ENCODE measurements around the gene MKLN1.
A peak's percentile ranks its signal among the peaks of the same experiment; 100 is the strongest.

GRCh38 chr7:131546126-131546525 lies 218.4 kb downstream of the MKLN1 start:
- no peak for TF ChIP-seq PHF8 (IDR thresholded peaks at IDR 0.05; ENCODE audit: borderline replicate concordance, low read depth)
- peak in 1 of 2 experiments; percentile 30; a peak in 1 of 4 replicates for TF ChIP-seq CEBPB (IDR thresholded peaks at IDR 0.05)
- TF ChIP-seq MYC (IDR thresholded peaks at IDR 0.05; ENCODE audit: borderline replicate concordance, low read length): no peak
- no peak for TF ChIP-seq EP300 (IDR thresholded peaks at IDR 0.05)
- TF ChIP-seq CTCF (IDR thresholded peaks at IDR 0.05): no peak
- TF ChIP-seq USF2 (IDR thresholded peaks at IDR 0.05): no peak
- TF ChIP-seq POLR2A (IDR thresholded peaks at IDR 0.05; ENCODE audit: low read length): no peak
- TF ChIP-seq HOXA7 (CRISPR knock-in tag; IDR thresholded peaks at IDR 0.05): no peak
- no peak for TF ChIP-seq HMGXB4 (CRISPR knock-in tag; IDR thresholded peaks at IDR 0.05; ENCODE audit: borderline replicate concordance)
